GM12878 (cell line): Measurements from ENCODE around the gene RAB25. TPM values are rescaled to one million over a fixed set of nuclear protein-coding genes. Genes with fewer than 3 reads are reported as not detected.

ENCODE experiments used
- ATAC-seq: fragments of 200-7000 bp; cut with Tn5 transposase; 3 replicates; pipeline ENCODE4 v1.9.1; 2020; ENCODE audit warnings: mild to moderate bottlenecking, moderate library complexity
- BruUV-seq: library from RNA; stranded (reverse); fragments of 400-500 nt; replicated peaks from 2 replicates; lab custom pipeline; 2021; lab: Mats Ljungman, UMichigan
- CTCF ChIA-PET: fragments of 300-600 bp; sonication (Branson Sonifier 250); formaldehyde crosslinking; extraction: SDS; loops from one replicate; lab custom pipeline; 2021; ENCODE audit warnings: inconsistent platforms; lab: Yijun Ruan, JAX
- POLR2A ChIA-PET: fragments of 350-600 bp; formaldehyde crosslinking; extraction: SDS; loops from one replicate; lab custom pipeline; 2021; ENCODE audit warnings: inconsistent platforms; lab: Charles Lee
- RAD21 ChIA-PET: fragments of 300-600 bp; sonication (Branson Sonifier 250); formaldehyde crosslinking; loops from one replicate; lab custom pipeline; 2023; ENCODE audit warnings: antibody characterized with exemption; ENCODE audit not compliant: unreplicated experiment; lab: Charles Lee
- SMC1A ChIA-PET: fragments of 300-600 bp; sonication (Branson Sonifier 250); formaldehyde crosslinking; loops from one replicate; lab custom pipeline; 2023; ENCODE audit not compliant: unreplicated experiment, uncharacterized antibody; lab: Charles Lee
- DNase-seq: peaks from one replicate; pipeline ENCODE4 v3.0.0-alpha.2; 2011; ENCODE audit warnings: low read depth, low spot score
- FAIRE-seq: peaks from 3 replicates; lab custom pipeline; 2011; peaks lifted over from hg19 to GRCh38; lab: Jason Lieb, UNC
- H2AFZ ChIP-seq: 2 replicates; pipeline ENCODE4 v1.6.0; 2011; ENCODE audit warnings: low read depth, low read length, control low read depth; ENCODE audit not compliant: control insufficient read depth
- H3K27ac ChIP-seq: 2 replicates; pipeline ENCODE4 v1.5.1; 2011; ENCODE audit warnings: control low read depth; ENCODE audit not compliant: control insufficient read depth, insufficient read depth
- H3K27me3 ChIP-seq, 2 experiments: replicated peaks in 1 of 2; 2 replicates each; pipeline versions ENCODE4 v1.6.0 to v1.6.1; 2011; ENCODE audit warnings: low read length in 1 of 2; ENCODE audit not compliant: control insufficient read depth in 2 of 2, insufficient read depth in 2 of 2
- H3K36me3 ChIP-seq, 2 experiments: 2 replicates each; pipeline ENCODE4 v1.5.1; 2011; ENCODE audit warnings: low read length in 1 of 2; ENCODE audit not compliant: control insufficient read depth in 2 of 2, insufficient read depth in 2 of 2
- H3K4me1 ChIP-seq: 2 replicates; pipeline ENCODE4 v1.6.1; 2011; ENCODE audit warnings: mild to moderate bottlenecking, low read length, moderate library complexity, mixed read lengths; ENCODE audit not compliant: control insufficient read depth, insufficient read depth
- H3K4me2 ChIP-seq: 2 replicates; pipeline ENCODE4 v1.6.0; 2011; ENCODE audit warnings: control low read depth; ENCODE audit not compliant: control insufficient read depth, insufficient read depth
- H3K4me3 ChIP-seq: fragments of 200-600 bp; sonication (generic); 2 replicates; pipeline ENCODE4 v1.5.1; 2016
- H3K79me2 ChIP-seq: 2 replicates; pipeline ENCODE4 v1.6.0; 2011; ENCODE audit warnings: low read length; ENCODE audit not compliant: control insufficient read depth, insufficient read depth
- H3K9ac ChIP-seq: 2 replicates; pipeline ENCODE4 v1.8.0; 2011; ENCODE audit warnings: low read length, control low read depth, mixed read lengths; ENCODE audit not compliant: control insufficient read depth, insufficient read depth
- H3K9me3 ChIP-seq: replicated peaks from 3 replicates; pipeline ENCODE4 v1.5.1; 2011; ENCODE audit warnings: mild to moderate bottlenecking, low read length; ENCODE audit not compliant: control insufficient read depth, insufficient read depth
- H4K20me1 ChIP-seq: 2 replicates; pipeline ENCODE4 v1.6.0; 2011; ENCODE audit not compliant: control insufficient read depth, insufficient read depth
- BCL11A ChIP-seq: IDR thresholded peaks from 2 replicates; pipeline ENCODE4 v1.6.1; 2011; ENCODE audit warnings: low read depth, low read length
- EP300 ChIP-seq, 2 experiments: fragments of 150-350 bp in 1 of 2; IDR thresholded peaks; 2 replicates each; pipeline ENCODE4 v1.6.1; 2011 to 2012; ENCODE audit warnings: low read depth in 2 of 2, low read length in 2 of 2, borderline replicate concordance in 1 of 2, improper control_type of control experiment in 1 of 2, inconsistent platforms in 1 of 2; ENCODE audit not compliant: control insufficient read depth in 1 of 2
- GATAD2B ChIP-seq: fragments of 450-650 bp; conservative IDR thresholded peaks from 2 replicates; pipeline ENCODE4 v1.6.1; 2017; ENCODE audit warnings: low read depth, mild to moderate bottlenecking, moderate library complexity
- IKZF1 ChIP-seq: fragments of 450-650 bp; conservative IDR thresholded peaks from 2 replicates; pipeline ENCODE4 v1.6.1; 2017; ENCODE audit warnings: antibody characterized with exemption, mild to moderate bottlenecking
- SKIL ChIP-seq: fragments of 450-650 bp; IDR thresholded peaks from 2 replicates; pipeline ENCODE4 v1.6.1; 2017; ENCODE audit warnings: mild to moderate bottlenecking, low read depth, inconsistent platforms; ENCODE audit not compliant: poor library complexity, severe bottlenecking
- SMARCA5 ChIP-seq: fragments of 450-650 bp; IDR thresholded peaks from 2 replicates; pipeline ENCODE4 v1.6.1; 2017; ENCODE audit warnings: mild to moderate bottlenecking
- WGBS: methylation state at CpG from one replicate; pipeline ENCODE4 v1.1.6; 2016; ENCODE audit warnings: low lambda C conversion rate; ENCODE audit not compliant: insufficient replicate concordance, insufficient coverage; ENCODE audit errors: missing lambda C conversion rate; 5-methylcytosine and 5-hydroxymethylcytosine counted together
- in situ Hi-C: fragments of 300-500 bp; cut with MboI; formaldehyde crosslinking; loops from 9 replicates; pipeline ENCODE4 v1.14.3; 2018; ENCODE audit warnings: mixed read lengths
- intact Hi-C: fragments of 100-400 bp; cut with micrococcal nuclease; formaldehyde crosslinking; loops from one replicate; pipeline ENCODE4 v1.14.2; 2022; ENCODE audit not compliant: unreplicated experiment
- polyA plus RNA-seq, 11 experiments: library from polyadenylated mRNA; depleted of rRNA in 4 of 11; unstranded in 6 of 11; stranded (reverse) in 5 of 11; fragments of >200 nt; fragmentation: Nextera tagmentation in 4 of 11; fragmentation: Illumina TruSeq in 1 of 11; extraction: Ambion mirVana in 4 of 11; extraction: Trizol in 1 of 11; gene quantifications; 1 replicate in 1 of 11; 2 replicates in 10 of 11; pipeline versions ENCODE4 v1.2.1 to v1.2.3, GENCODE V29; 2011 to 2016; ENCODE audit warnings: inconsistent platforms in 2 of 11, missing spikeins in 2 of 11, low read depth in 1 of 11
- total RNA-seq, 4 experiments: library from RNA; depleted of rRNA in 3 of 4; stranded (reverse); fragments of >200 nt in 3 of 4; fragmentation: Illumina TruSeq in 1 of 4; extraction: Trizol in 1 of 4; gene quantifications; 2 replicates each; pipeline versions ENCODE4 v1.2.1 to v1.2.3, GENCODE V29; 2013 to 2021
- TF ChIP-seq, protein P1 (sequence below): IDR thresholded peaks from 2 replicates; pipeline ENCODE4 v1.6.1; 2011; ENCODE audit warnings: borderline replicate concordance, low read depth, mild to moderate bottlenecking, moderate library complexity, mixed read lengths, low read length; ENCODE audit not compliant: insufficient read depth; ENCODE audit errors: extremely low read length
- TF ChIP-seq, protein P2 (sequence below): fragments of 450-650 bp; IDR thresholded peaks from 2 replicates; pipeline ENCODE4 v1.6.1; 2017; ENCODE audit warnings: mild to moderate bottlenecking
- TF ChIP-seq, protein P3 (sequence below): fragments of 450-650 bp; IDR thresholded peaks from 2 replicates; pipeline ENCODE4 v1.6.1; 2016; ENCODE audit warnings: mild to moderate bottlenecking, moderate library complexity, borderline replicate concordance

The RAB25 gene
- total and polyA plus RNA-seq, 10 of the 15 experiments (the other 5 are each of a cell fraction or from before 2014, with no cell fraction given): 0.16 to 0.36 (median 0.22) TPM; not detected in 7

- peak; percentile 96 for ATAC-seq
- Histone ChIP-seq H3K36me3 (no peaks in the 10 kb centered on the region), H3K4me2 (peak overlapping the region; percentile 94)
- TF ChIP-seq, protein P1, sequence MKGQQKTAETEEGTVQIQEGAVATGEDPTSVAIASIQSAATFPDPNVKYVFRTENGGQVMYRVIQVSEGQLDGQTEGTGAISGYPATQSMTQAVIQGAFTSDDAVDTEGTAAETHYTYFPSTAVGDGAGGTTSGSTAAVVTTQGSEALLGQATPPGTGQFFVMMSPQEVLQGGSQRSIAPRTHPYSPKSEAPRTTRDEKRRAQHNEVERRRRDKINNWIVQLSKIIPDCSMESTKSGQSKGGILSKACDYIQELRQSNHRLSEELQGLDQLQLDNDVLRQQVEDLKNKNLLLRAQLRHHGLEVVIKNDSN: no peak
- TF ChIP-seq, protein P2, sequence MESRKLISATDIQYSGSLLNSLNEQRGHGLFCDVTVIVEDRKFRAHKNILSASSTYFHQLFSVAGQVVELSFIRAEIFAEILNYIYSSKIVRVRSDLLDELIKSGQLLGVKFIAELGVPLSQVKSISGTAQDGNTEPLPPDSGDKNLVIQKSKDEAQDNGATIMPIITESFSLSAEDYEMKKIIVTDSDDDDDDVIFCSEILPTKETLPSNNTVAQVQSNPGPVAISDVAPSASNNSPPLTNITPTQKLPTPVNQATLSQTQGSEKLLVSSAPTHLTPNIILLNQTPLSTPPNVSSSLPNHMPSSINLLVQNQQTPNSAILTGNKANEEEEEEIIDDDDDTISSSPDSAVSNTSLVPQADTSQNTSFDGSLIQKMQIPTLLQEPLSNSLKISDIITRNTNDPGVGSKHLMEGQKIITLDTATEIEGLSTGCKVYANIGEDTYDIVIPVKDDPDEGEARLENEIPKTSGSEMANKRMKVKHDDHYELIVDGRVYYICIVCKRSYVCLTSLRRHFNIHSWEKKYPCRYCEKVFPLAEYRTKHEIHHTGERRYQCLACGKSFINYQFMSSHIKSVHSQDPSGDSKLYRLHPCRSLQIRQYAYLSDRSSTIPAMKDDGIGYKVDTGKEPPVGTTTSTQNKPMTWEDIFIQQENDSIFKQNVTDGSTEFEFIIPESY: peak; percentile 94
- TF ChIP-seq, protein P3, sequence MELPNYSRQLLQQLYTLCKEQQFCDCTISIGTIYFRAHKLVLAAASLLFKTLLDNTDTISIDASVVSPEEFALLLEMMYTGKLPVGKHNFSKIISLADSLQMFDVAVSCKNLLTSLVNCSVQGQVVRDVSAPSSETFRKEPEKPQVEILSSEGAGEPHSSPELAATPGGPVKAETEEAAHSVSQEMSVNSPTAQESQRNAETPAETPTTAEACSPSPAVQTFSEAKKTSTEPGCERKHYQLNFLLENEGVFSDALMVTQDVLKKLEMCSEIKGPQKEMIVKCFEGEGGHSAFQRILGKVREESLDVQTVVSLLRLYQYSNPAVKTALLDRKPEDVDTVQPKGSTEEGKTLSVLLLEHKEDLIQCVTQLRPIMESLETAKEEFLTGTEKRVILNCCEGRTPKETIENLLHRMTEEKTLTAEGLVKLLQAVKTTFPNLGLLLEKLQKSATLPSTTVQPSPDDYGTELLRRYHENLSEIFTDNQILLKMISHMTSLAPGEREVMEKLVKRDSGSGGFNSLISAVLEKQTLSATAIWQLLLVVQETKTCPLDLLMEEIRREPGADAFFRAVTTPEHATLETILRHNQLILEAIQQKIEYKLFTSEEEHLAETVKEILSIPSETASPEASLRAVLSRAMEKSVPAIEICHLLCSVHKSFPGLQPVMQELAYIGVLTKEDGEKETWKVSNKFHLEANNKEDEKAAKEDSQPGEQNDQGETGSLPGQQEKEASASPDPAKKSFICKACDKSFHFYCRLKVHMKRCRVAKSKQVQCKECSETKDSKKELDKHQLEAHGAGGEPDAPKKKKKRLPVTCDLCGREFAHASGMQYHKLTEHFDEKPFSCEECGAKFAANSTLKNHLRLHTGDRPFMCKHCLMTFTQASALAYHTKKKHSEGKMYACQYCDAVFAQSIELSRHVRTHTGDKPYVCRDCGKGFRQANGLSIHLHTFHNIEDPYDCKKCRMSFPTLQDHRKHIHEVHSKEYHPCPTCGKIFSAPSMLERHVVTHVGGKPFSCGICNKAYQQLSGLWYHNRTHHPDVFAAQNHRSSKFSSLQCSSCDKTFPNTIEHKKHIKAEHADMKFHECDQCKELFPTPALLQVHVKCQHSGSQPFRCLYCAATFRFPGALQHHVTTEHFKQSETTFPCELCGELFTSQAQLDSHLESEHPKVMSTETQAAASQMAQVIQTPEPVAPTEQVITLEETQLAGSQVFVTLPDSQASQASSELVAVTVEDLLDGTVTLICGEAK: peak; percentile 52
- TF ChIP-seq SKIL (no peak), IKZF1 (peak; percentile 41; the same call in 1 of the 2 replicates), SMARCA5 (peak; percentile 73; the same call in 1 of the 2 replicates), GATAD2B (0 out of 2 replicates have a peak, but pooled peaks have one; percentile 87), BCL11A (no peak), EP300 (IDR thresholded peaks at IDR 0.05; ENCODE audit: borderline replicate concordance in 1 of 2, control insufficient read depth in 1 of 2, low read depth in 2 of 2, low read length in 2 of 2) (no peak)
Measured at GRCh38 chr1:156076609-156077429, 15.9 kb downstream of the RAB25 start.

More at GRCh38 chr1:156076609-156077429, 15.9 kb downstream of the RAB25 start:
- Histone ChIP-seq H3K4me1 (peaks cover 10% of the 10 kb centered on the region), H3K4me3 (peak overlapping the region; percentile 86), H4K20me1 (no peaks in the 10 kb centered on the region), H3K9ac (peak overlapping the region; percentile 75), H3K79me2 (peaks cover 2% of the 10 kb centered on the region; the same call in 1 of the 2 replicates), H3K9me3 (no peaks in the 10 kb centered on the region; the same call in 2 of the 3 replicates), H2AFZ (peak overlapping the region; percentile 73), H3K27ac (peak overlapping the region; percentile 37), H3K27me3 (no peaks in the 10 kb centered on the region; a peak in 1 of 4 replicates)
- ChIA-PET SMC1A (no interaction called here), CTCF (interaction anchor here (1.2 to 2.6 kb wide), 4 partner anchors 11 to 88 kb away, joined by 3 to 24 read pairs (median 7); no protein-coding TSS in a partner anchor), POLR2A (interaction anchor here (0.5 kb wide), 1 partner anchor 92 kb away, joined by 4 read pairs; no protein-coding TSS in a partner anchor), RAD21 (interaction anchor here (1.5 kb wide), 1 partner anchor 11 kb away, joined by 3 read pairs; no protein-coding TSS in a partner anchor)
- in situ Hi-C loops (no loop called here), intact Hi-C loops (no loop called here)
- no TSS peak for BruUV-seq
- 51% methylated on average over 48 of the region's 73 CpGs for WGBS
- FAIRE-seq (peak; percentile 59), DNase-seq (no peak)
